Measurements from ENCODE around the gene CADM1. TPM values are rescaled to one million over a fixed set of nuclear protein-coding genes. Genes with fewer than 3 reads are reported as not detected.

Gene CADM1
- total RNA-seq, 4 donors from 2014 or later = 7.4 to 61.5 (median 28.5) TPM

DNA sequence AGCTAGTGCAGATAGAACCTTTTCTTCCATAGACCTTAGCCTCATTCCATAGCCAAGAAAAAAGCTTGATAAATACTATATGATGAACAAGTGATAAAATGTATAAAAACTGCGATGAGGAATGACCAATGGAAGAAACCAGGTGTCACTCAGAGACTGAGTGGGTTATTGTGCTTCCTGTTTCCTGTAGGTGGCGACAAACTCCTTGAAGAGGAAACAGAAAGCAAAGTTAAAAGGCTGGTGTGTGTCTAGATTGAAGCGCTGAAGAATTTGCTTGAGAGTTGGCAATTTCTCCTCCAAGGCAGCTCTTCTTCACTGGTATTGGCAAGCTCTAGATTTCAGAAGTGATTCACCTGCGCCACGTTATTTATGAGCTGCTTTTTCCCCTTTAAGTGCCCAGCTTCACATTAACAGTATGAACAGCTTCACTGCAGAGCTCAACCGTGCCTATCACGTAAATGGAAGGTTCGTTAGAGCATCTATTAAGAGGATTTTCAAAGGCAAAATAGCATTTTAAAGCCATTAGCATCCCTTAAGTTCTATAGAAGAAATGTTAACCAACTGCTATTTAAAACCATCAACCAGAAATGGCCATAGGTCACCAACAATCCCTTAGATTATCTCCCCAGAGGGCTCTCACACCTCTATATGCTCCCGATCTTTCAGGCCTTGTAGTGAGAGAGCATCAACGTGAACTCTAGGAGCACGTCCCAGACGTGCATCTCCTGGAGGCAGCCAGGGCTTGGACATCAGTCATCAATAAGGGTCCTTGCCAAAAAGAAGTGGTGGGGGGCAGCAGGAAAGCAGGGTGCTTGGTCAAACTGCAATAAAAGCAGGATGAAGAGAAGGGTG is 179.4 kb downstream of the CADM1 start:
- intact Hi-C loops (cut with DNase I; ENCODE audit: low total_unique reads) = no loop called here
- no peak overlapping the region for H3K4me3 ChIP-seq

DNA sequence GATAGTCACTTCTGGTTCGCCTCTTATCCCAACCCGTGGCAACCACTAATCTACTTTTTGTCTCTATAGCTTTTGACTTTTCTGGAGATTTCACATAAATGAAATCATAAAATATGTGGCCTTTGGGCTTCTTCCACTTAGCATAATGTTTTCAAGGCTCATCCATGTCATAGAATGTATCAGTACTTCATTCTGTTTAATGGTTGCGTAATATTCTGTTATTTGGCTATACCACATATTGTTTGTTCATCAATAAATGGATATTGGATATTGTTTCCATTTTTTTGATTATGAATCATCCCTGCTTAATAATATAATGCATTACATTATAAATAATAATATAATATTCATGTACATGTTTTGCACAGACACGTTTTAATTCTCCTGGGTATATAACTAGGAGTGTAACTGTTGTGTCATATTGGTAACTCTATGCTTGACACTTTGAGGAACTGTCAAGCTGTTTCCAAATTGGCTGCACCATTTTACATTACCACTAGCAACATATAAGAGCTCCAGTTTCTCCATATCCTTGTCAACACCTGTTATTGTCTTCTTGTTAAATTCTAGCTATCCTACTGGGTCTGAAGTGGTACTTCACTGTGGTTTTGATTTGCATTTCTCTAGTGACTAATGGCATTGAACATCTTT is 181.5 kb downstream of the CADM1 start:
- H3K9me3 ChIP-seq = no peaks in the 10 kb centered on the region
- H3K27ac ChIP-seq = no peak overlapping the region
- intact Hi-C loops (cut with DNase I; ENCODE audit: low total_unique reads) = no loop called here
- no peak for DNase-seq
- no peaks in the 10 kb centered on the region for H3K27me3 ChIP-seq
- TF ChIP-seq POLR2A (IDR thresholded peaks at IDR 0.05) = no peak
- TF ChIP-seq, protein P1, sequence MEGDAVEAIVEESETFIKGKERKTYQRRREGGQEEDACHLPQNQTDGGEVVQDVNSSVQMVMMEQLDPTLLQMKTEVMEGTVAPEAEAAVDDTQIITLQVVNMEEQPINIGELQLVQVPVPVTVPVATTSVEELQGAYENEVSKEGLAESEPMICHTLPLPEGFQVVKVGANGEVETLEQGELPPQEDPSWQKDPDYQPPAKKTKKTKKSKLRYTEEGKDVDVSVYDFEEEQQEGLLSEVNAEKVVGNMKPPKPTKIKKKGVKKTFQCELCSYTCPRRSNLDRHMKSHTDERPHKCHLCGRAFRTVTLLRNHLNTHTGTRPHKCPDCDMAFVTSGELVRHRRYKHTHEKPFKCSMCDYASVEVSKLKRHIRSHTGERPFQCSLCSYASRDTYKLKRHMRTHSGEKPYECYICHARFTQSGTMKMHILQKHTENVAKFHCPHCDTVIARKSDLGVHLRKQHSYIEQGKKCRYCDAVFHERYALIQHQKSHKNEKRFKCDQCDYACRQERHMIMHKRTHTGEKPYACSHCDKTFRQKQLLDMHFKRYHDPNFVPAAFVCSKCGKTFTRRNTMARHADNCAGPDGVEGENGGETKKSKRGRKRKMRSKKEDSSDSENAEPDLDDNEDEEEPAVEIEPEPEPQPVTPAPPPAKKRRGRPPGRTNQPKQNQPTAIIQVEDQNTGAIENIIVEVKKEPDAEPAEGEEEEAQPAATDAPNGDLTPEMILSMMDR (IDR thresholded peaks at IDR 0.05) = no peak
- H3K36me3 ChIP-seq = no peaks in the 10 kb centered on the region
- H3K4me1 ChIP-seq = no peaks in the 10 kb centered on the region
- no peak overlapping the region for H3K4me3 ChIP-seq

More for the DNA sequence above, 179.4 kb downstream of the CADM1 start:
- peak in 1 of 2 donors; percentile 18 for DNase-seq
- Histone ChIP-seq H3K4me1 (no peaks in the 10 kb centered on the region), H3K36me3 (no peaks in the 10 kb centered on the region), H3K27ac (no peak overlapping the region), H3K9me3 (no peaks in the 10 kb centered on the region), H3K27me3 (no peaks in the 10 kb centered on the region)
- TF ChIP-seq, protein P1 (IDR thresholded peaks at IDR 0.05) = peak; percentile 61 to 79 (median 72)
- no peak for TF ChIP-seq POLR2A (IDR thresholded peaks at IDR 0.05)

DNA sequence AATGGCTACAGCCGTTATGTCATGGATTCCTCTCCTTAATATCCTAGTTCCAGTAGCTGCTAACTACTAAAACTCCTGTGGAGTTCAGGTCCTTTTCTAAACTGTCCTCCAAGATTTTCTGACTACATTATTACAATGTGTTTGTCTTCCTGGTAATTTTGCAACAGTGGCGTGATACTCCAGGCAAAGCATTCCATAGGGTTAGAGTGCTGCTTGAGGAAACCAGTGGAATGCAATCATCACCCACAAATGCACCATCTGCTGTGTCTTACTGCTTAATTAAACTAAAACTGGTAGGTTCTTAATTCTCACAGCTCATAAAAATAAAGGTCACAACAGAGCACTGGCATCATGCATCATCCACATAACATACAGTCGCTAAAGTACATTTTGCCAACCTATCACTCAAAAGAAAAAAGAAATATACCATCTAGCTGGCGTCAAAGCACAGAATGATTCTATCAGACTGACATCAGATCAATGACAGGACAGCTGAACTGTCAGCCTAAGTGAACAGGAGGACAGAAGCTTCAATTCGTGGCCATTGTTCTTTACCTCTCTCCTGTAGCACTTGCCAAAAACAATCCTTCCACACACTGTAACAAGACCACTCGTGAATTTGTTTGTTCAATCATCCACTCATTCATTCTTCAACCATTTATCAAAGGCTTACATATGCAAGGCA is 182.5 kb downstream of the CADM1 start:
- H3K4me1 ChIP-seq = no peaks in the 10 kb centered on the region
- TF ChIP-seq, protein P1 (IDR thresholded peaks at IDR 0.05) = no peak
- no peak for TF ChIP-seq POLR2A (IDR thresholded peaks at IDR 0.05)
- no peak overlapping the region for H3K27ac ChIP-seq
- H3K4me3 ChIP-seq = no peak overlapping the region
- DNase-seq = no peak
- H3K9me3 ChIP-seq = no peaks in the 10 kb centered on the region
- intact Hi-C loops (cut with DNase I; ENCODE audit: low total_unique reads) = no loop called here
- H3K27me3 ChIP-seq = no peaks in the 10 kb centered on the region
- H3K36me3 ChIP-seq = no peaks in the 10 kb centered on the region

DNA sequence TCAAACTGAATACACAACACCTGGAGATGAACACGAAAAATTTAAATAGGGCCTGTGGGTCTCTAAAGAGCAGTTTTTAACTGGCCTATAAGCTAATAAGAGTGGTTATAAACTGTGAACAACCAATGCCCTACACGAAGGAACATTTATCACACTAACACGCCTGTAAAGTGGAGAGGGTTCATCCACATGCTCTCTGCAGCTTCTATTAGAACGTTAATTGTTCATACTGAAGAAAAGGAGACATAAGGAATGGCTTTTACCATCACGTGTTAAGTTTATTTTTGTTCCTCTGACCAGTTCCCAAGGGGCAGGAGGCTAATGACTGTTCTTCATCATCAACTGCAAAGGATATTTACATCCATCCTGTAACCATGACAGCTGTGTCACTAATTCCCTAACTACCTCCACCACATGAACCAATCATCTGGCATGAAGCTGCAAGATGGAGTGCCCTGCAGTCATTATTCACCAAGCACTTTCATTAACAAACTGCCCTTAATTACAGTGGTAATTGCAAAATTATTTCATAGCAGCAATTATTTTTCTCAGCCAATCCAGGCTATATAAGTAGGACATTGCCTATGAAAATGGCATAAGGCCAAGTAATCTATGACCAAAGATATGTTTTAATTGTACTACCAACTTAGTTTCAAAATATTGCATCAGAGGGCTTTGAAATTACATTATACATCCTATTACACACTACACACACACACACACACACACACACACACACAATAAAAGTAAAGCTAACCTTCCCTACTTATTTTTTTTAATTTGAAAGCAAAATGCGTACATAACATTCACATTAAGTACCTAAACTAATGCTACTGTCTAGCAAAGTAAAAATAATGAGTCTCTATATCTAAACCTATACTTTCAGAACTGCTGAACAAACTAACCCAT is 186.7 kb downstream of the CADM1 start:
- intact Hi-C loops (cut with DNase I; ENCODE audit: low total_unique reads) = no loop called here
- H3K4me1 ChIP-seq = no peaks in the 10 kb centered on the region
- DNase-seq = no peak

More for the DNA sequence above, 186.7 kb downstream of the CADM1 start:
- Histone ChIP-seq H3K4me3 (no peak overlapping the region), H3K9me3 (no peaks in the 10 kb centered on the region), H3K27ac (no peak overlapping the region), H3K27me3 (no peaks in the 10 kb centered on the region), H3K36me3 (no peaks in the 10 kb centered on the region)
- TF ChIP-seq, protein P1 (IDR thresholded peaks at IDR 0.05) = no peak
